HepG2 (cell line): ENCODE measurements around the gene CAPN10. TPM values are rescaled to one million over a fixed set of nuclear protein-coding genes. Genes with fewer than 3 reads are reported as not detected.

Source experiments
- BHLHE40 ChIP-seq: IDR thresholded peaks from 2 replicates; pipeline ENCODE4 v1.6.1; 2011; ENCODE audit warnings: low read length, improper control_type of control experiment
- HNF4A ChIP-seq: sonication (generic); formaldehyde crosslinking; IDR thresholded peaks from 2 replicates; pipeline ENCODE4 v1.4.0; 2020; ENCODE audit warnings: missing genetic modification reagents
- HNRNPK ChIP-seq: fragments of 200-400 bp; formaldehyde crosslinking; IDR thresholded peaks from 2 replicates; pipeline ENCODE4 v1.6.1; 2018; ENCODE audit warnings: low read length, low read depth, moderate library complexity, mild to moderate bottlenecking; ENCODE audit not compliant: poor library complexity, severe bottlenecking
- MAFK ChIP-seq, 2 experiments: IDR thresholded peaks in 1 of 2; conservative IDR thresholded peaks in 1 of 2; 2 replicates each; pipeline ENCODE4 v1.6.1; 2011; ENCODE audit warnings: improper control_type of control experiment in 2 of 2, low read length in 2 of 2
- MXI1 ChIP-seq: IDR thresholded peaks from 3 replicates; pipeline ENCODE4 v1.6.1; 2012; ENCODE audit warnings: low read depth, low read length, inconsistent platforms, borderline replicate concordance
- SP2 ChIP-seq: sonication (generic); formaldehyde crosslinking; IDR thresholded peaks from 2 replicates; pipeline ENCODE4 v1.5.1; 2020; ENCODE audit warnings: mild to moderate bottlenecking, missing genetic modification reagents
- SPEN ChIP-seq: sonication (generic); formaldehyde crosslinking; IDR thresholded peaks from 2 replicates; pipeline ENCODE4 v1.5.1; 2020; ENCODE audit warnings: low read depth, mild to moderate bottlenecking, missing genetic modification reagents
- ZBED4 ChIP-seq: sonication (generic); formaldehyde crosslinking; IDR thresholded peaks from 2 replicates; pipeline ENCODE4 v1.4.0; 2020; ENCODE audit warnings: missing genetic modification reagents, borderline replicate concordance
- ZFP62 ChIP-seq: sonication (generic); formaldehyde crosslinking; IDR thresholded peaks from 2 replicates; pipeline ENCODE4 v1.4.0; 2020; ENCODE audit warnings: missing genetic modification reagents
- ZNF136 ChIP-seq: sonication (generic); formaldehyde crosslinking; IDR thresholded peaks from 2 replicates; pipeline ENCODE4 v1.8.1; 2022; ENCODE audit warnings: low read depth, mild to moderate bottlenecking, moderate library complexity, missing genetic modification reagents
- ZNF232 ChIP-seq: sonication (generic); formaldehyde crosslinking; IDR thresholded peaks from 2 replicates; pipeline ENCODE4 v1.4.0; 2020; ENCODE audit warnings: missing genetic modification reagents, borderline replicate concordance
- ZNF235 ChIP-seq: sonication (generic); formaldehyde crosslinking; IDR thresholded peaks from 2 replicates; pipeline ENCODE4 v1.8.1; 2023; ENCODE audit warnings: mild to moderate bottlenecking, missing genetic modification reagents, borderline replicate concordance
- ZNF253 ChIP-seq: sonication (generic); formaldehyde crosslinking; IDR thresholded peaks from 2 replicates; pipeline ENCODE4 v1.8.0; 2022; ENCODE audit warnings: mild to moderate bottlenecking, missing genetic modification reagents, borderline replicate concordance
- ZNF354B ChIP-seq: sonication (generic); formaldehyde crosslinking; IDR thresholded peaks from 2 replicates; pipeline ENCODE4 v1.8.0; 2022; ENCODE audit warnings: mild to moderate bottlenecking, missing genetic modification reagents
- ZNF652 ChIP-seq: IDR thresholded peaks from 2 replicates; pipeline ENCODE4 v1.6.1; 2016; ENCODE audit warnings: low read depth, borderline replicate concordance
- ZNF792 ChIP-seq: IDR thresholded peaks from 2 replicates; pipeline ENCODE4 v1.6.1; 2016
- ZUFSP ChIP-seq: sonication (generic); formaldehyde crosslinking; IDR thresholded peaks from 2 replicates; pipeline ENCODE4 v1.9.0; 2021; ENCODE audit warnings: missing genetic modification reagents, mild to moderate bottlenecking, borderline replicate concordance
- polyA plus RNA-seq, 8 experiments: library from polyadenylated mRNA; depleted of rRNA in 3 of 8; stranded (reverse) in 7 of 8; unstranded in 1 of 8; fragments of >200 nt; fragmentation: Illumina TruSeq in 4 of 8; extraction: Trizol in 4 of 8; gene quantifications; 2 replicates each; pipeline versions ENCODE4 v1.2.1 to v1.2.3, GENCODE V29; 2011 to 2016; ENCODE audit warnings: low read depth in 4 of 8, missing spikeins in 1 of 8, mixed read lengths in 1 of 8; ENCODE audit not compliant: insufficient read depth in 1 of 8
- total RNA-seq, 5 experiments: library from RNA; depleted of rRNA; stranded (reverse); fragments of >200 nt; fragmentation: Illumina TruSeq; extraction: Trizol; gene quantifications; 2 replicates each; pipeline ENCODE4 v1.2.3, GENCODE V29; 2016; ENCODE audit warnings: low read depth in 1 of 5
- TF ChIP-seq, protein P1 (sequence below): sonication (generic); formaldehyde crosslinking; IDR thresholded peaks from 2 replicates; pipeline ENCODE4 v1.8.0; 2022; ENCODE audit warnings: mild to moderate bottlenecking, missing genetic modification reagents, moderate library complexity
- TF ChIP-seq, protein P2 (sequence below): sonication (generic); formaldehyde crosslinking; IDR thresholded peaks from 2 replicates; pipeline ENCODE4 v1.4.0; 2020; ENCODE audit warnings: missing genetic modification reagents, mild to moderate bottlenecking, borderline replicate concordance

CAPN10 gene
- total and polyA plus RNA-seq, 2 of the 13 experiments (the other 11 are each of a cell fraction or from before 2014, with no cell fraction given): 27.6 to 32.4 TPM

DNA sequence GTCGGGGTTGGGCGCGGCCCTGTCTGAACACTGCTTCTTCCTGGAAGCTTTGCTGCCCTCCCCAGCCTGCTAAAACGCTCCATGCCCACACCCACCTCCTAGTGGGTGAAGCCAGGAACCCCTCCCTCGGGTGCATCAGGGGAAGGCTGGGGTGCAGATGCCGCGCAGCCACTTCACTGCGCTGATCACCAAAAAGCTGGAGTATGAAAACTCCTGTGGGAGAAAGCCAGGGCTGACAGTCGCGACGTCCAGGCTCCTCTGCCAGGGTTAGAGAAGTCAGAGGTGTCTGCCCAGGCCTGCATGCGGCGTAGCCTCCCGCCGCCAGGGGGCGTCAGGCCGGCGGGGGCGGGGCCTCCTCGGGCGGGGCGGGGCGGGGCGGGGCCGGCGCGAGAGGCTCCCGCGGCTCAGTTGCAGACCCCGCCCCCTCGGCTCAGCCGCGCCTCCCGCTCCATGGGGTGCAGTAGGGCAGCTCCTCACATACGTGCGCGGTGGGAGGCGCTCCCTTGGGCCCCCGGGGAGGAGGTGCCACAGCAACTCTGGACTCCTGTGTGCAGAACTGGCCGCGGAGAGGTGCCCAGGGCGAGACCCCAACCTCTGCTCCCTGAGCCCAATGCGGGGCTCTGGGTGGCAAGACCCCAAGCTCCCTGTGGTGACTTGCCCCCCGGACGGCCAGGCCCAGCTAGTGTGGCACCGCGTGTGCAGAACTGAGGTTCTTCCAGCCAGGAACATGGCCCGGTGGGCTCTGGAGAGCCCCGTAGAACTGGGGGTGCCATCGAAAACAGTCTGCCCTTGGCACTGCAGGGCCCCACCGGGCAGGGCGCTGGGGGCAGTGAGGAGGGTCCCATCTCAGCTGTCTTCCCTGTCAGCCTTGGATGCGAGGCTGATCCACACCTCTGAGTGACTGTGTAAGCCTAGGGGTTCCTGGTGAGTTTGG lies 20.1 kb upstream of the CAPN10 start (continued):
- peak; percentile 36; the same call in 1 of the 2 replicates for TF ChIP-seq ZNF232 (CRISPR knock-in tag)
- no peak; the same call in 1 of the 2 replicates for TF ChIP-seq SP2 (CRISPR knock-in tag)
- TF ChIP-seq ZBED4: no peak
- no peak for TF ChIP-seq ZFP62
- peak; percentile 79 for TF ChIP-seq ZNF235 (CRISPR knock-in tag)
- TF ChIP-seq SPEN (CRISPR knock-in tag): no peak; the same call in 1 of the 2 replicates
- TF ChIP-seq HNRNPK: no peak
- TF ChIP-seq, protein P1, sequence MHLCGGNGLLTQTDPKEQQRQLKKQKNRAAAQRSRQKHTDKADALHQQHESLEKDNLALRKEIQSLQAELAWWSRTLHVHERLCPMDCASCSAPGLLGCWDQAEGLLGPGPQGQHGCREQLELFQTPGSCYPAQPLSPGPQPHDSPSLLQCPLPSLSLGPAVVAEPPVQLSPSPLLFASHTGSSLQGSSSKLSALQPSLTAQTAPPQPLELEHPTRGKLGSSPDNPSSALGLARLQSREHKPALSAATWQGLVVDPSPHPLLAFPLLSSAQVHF (CRISPR knock-in tag): no peak
- TF ChIP-seq ZNF136 (CRISPR knock-in tag): 0 out of 2 replicates have a peak, but pooled peaks have one; percentile 34
- TF ChIP-seq ZNF652: no peak
- TF ChIP-seq MAFK (conservative IDR thresholded peaks at IDR 0.05 in 1 of 2, IDR thresholded peaks at IDR 0.05 in 1 of 2; ENCODE audit: low read length in 2 of 2): no peak
- TF ChIP-seq HNF4A: no peak
- peak; percentile 82 for TF ChIP-seq ZNF792 (CRISPR knock-in tag)
- peak; percentile 90; the same call in 2 of the 3 replicates for TF ChIP-seq MXI1
- peak; percentile 13; the same call in 1 of the 2 replicates for TF ChIP-seq BHLHE40
- TF ChIP-seq, protein P2, sequence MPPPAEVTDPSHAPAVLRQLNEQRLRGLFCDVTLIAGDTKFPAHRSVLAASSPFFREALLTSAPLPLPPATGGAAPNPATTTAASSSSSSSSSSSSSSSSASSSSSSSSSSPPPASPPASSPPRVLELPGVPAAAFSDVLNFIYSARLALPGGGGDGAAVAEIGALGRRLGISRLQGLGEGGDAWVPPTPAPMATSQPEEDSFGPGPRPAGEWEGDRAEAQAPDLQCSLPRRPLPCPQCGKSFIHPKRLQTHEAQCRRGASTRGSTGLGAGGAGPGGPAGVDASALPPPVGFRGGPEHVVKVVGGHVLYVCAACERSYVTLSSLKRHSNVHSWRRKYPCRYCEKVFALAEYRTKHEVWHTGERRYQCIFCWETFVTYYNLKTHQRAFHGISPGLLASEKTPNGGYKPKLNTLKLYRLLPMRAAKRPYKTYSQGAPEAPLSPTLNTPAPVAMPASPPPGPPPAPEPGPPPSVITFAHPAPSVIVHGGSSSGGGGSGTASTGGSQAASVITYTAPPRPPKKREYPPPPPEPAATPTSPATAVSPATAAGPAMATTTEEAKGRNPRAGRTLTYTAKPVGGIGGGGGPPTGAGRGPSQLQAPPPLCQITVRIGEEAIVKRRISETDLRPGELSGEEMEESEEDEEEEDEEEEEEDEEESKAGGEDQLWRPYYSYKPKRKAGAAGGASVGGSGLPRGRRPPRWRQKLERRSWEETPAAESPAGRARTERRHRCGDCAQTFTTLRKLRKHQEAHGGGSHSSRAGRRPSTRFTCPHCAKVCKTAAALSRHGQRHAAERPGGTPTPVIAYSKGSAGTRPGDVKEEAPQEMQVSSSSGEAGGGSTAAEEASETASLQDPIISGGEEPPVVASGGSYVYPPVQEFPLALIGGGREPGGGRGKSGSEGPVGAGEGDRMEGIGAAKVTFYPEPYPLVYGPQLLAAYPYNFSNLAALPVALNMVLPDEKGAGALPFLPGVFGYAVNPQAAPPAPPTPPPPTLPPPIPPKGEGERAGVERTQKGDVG (CRISPR knock-in tag): no peak
- TF ChIP-seq ZNF253 (CRISPR knock-in tag): peak; percentile 58; the same call in 1 of the 2 replicates
- TF ChIP-seq ZUFSP: no peak
- no peak for TF ChIP-seq ZNF354B (CRISPR knock-in tag)
